PC-3 (cell line): Measurements from ENCODE around the gene CENPB.
"Not testable (repeated sequence)": the region's sequence is repeated elsewhere in the genome, so short reads cannot be mapped to it uniquely, and the experiment has no call there.

ENCODE experiments used
- EZH2 ChIP-seq: fragments of 300-600 bp; sonication (generic); IDR thresholded peaks from one replicate; pipeline ENCODE4 v1.6.1; 2017; ENCODE audit warnings: antibody characterized with exemption, mild to moderate bottlenecking, low read length; ENCODE audit not compliant: unreplicated experiment
- EZH2phosphoT487 ChIP-seq: fragments of 300-600 bp; sonication (generic); IDR thresholded peaks from 2 replicates; pipeline ENCODE4 v1.6.1; 2018; ENCODE audit warnings: mild to moderate bottlenecking, antibody characterized with exemption, low read length, borderline replicate concordance
- TF ChIP-seq, protein P1 (sequence below): fragments of 300-600 bp; sonication (generic); conservative IDR thresholded peaks from 2 replicates; pipeline ENCODE4 v1.5.1; 2017; ENCODE audit warnings: antibody characterized with exemption, low read depth, mild to moderate bottlenecking, low read length

DNA sequence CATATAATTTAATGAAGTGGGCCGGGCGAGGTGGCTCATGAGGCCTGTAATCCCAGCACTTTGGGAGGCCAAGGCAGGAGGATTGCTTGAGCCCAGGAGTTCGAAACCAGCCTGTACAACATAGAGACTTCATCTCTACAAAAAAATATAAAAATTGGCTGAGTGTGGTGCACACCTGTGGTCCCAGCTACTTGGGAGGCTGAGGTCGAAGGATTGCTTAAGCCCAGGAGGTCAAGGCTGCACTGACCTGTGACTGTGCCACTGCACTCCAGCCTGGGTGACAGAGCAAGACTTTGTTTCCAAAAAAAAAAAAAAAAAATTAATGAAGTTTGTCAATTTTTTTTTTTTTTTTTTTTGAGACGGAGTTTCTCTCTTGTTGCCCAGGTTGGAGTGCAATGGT, 43.4 kb upstream of the CENPB start:
- TF ChIP-seq, protein P1, sequence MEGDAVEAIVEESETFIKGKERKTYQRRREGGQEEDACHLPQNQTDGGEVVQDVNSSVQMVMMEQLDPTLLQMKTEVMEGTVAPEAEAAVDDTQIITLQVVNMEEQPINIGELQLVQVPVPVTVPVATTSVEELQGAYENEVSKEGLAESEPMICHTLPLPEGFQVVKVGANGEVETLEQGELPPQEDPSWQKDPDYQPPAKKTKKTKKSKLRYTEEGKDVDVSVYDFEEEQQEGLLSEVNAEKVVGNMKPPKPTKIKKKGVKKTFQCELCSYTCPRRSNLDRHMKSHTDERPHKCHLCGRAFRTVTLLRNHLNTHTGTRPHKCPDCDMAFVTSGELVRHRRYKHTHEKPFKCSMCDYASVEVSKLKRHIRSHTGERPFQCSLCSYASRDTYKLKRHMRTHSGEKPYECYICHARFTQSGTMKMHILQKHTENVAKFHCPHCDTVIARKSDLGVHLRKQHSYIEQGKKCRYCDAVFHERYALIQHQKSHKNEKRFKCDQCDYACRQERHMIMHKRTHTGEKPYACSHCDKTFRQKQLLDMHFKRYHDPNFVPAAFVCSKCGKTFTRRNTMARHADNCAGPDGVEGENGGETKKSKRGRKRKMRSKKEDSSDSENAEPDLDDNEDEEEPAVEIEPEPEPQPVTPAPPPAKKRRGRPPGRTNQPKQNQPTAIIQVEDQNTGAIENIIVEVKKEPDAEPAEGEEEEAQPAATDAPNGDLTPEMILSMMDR: not testable (repeated sequence)
- TF ChIP-seq EZH2phosphoT487, EZH2: not testable (repeated sequence)
